HTERT RPE-1 (cell line): Measurements from ENCODE around the gene PHF21B.

Source experiments
- in situ Hi-C: fragments of 300-500 bp; cut with MboI; formaldehyde crosslinking; loops from 4 replicates; pipeline ENCODE4 v1.14.3; 2020; ENCODE audit warnings: low sequenced_read_pairs

PHF21B gene

GRCh38 chr22:44895296-44896055 is 114.3 kb downstream of the PHF21B start:
- in situ Hi-C loops: no loop called here

DNA sequence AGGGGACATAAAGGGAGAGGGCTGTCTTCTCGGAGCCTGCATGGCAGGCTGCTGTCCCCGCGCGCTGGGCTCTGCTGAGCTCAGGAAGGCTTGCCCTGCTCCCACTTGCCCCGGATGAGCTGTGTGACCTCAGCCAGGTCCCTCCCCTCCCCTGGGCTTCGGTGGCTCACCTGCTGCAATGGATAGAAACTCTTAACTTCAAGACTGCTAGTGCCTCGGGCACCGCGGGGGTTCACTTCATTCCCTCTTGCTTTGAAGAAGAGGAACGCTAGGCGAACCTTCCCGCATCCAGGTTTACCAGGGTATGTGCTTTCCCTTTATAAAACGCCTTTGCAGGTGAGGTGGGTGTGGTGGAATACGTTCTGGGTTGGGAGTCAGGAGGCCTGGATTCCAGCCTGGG is 115.0 kb downstream of the PHF21B start:
- in situ Hi-C loops: no loop called here

DNA sequence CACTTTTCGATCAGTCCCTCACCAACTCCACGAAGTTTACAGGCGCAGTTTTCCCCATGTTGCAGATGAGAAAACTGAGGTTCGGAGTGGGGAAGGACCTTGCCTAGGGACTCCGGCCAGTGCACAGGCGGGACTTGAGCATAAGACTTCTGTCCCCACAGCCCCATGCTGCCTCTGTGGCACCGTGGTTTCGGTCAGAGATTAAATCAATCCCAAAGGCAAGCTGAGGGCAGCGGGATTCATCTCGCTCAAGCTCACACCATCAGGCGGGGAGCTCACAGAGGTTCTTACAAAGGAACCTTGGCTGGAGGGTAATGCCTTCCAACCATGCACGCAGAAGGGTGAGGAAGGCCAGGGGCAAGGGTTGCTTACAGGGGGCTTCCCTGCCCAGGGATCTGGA is 115.5 kb downstream of the PHF21B start:
- in situ Hi-C loops: no loop called here

DNA sequence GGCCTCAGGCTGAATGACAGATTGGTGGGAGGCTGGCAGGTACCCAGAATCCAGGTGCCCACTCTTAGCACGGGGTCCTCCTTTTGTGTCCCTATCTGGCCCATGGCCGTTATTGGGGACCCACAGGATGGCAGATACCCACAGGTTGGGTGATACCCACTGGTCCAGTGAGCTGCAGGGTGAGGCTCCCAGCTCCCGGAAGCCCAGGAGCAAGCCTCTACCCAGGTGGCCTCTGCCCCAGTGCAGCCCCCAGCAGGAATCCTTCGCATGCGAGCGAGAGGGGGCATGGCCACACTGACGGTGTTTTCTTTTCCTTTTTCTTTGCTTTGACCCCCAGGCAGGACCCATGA is 116.1 kb downstream of the PHF21B start:
- in situ Hi-C loops: no loop called here

GRCh38 chr22:44892803-44893730 is 116.7 kb downstream of the PHF21B start:
- in situ Hi-C loops: no loop called here

DNA sequence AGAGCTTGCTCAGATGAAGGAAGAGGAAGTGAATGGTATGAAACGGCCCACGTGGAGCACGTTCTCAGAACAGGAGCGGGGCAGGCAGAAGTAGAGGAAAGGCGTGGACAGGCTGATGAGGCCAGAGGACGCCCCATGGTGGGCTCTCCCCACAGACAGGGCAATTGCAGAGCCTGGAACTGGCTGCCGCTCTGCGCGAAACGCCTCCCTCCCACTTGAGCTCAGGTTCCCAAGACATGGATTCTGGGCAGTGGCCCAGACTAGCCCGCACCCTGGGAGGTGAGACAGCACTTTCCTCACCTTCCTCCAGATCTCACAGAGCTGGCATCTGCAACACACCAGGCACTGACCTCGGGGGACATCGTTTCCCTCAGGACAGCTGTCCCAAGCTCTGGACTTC is 117.6 kb downstream of the PHF21B start:
- in situ Hi-C loops: no loop called here

DNA sequence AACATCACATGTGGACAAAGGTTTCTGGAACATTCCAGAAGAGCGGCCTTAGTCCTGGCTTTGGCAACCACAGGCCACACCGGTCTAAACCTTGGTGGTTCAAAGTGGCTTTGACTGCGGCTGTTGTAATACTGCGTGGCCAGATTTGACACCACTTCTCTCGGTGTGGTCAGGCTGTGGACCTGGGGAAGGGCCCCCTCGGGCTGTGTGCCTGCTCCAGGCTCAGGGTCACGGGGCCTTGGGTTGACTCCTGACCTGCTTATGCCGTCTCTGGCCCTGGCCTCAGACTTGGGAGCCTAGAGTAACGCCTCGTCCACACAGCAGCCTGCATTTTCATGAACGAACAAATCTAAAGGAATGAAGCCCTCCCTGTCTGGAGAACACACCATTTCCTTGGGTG is 118.0 kb downstream of the PHF21B start:
- in situ Hi-C loops: no loop called here

DNA sequence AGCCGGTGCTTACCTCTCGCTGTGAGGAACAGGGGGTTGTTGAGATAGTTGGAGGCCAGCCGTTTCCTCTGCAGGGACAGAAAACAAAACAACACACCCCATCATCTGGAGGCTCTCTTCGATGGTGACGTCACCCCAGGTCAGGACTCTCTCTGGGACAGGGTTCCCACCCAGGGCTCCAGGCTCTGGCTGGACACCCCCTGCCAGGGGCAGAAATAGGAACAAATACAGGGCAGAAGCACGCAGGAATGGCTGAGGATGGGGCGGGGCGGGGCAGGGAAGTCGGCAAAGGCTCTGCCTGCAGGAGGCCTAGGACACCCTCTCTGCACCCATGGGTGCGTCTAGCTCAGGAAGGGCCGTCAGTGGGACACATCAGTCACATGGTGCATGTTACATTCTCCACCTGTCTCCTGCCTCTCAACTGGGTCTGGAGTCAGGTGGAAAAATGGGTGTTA is 118.5 kb downstream of the PHF21B start:
- in situ Hi-C loops: no loop called here

DNA sequence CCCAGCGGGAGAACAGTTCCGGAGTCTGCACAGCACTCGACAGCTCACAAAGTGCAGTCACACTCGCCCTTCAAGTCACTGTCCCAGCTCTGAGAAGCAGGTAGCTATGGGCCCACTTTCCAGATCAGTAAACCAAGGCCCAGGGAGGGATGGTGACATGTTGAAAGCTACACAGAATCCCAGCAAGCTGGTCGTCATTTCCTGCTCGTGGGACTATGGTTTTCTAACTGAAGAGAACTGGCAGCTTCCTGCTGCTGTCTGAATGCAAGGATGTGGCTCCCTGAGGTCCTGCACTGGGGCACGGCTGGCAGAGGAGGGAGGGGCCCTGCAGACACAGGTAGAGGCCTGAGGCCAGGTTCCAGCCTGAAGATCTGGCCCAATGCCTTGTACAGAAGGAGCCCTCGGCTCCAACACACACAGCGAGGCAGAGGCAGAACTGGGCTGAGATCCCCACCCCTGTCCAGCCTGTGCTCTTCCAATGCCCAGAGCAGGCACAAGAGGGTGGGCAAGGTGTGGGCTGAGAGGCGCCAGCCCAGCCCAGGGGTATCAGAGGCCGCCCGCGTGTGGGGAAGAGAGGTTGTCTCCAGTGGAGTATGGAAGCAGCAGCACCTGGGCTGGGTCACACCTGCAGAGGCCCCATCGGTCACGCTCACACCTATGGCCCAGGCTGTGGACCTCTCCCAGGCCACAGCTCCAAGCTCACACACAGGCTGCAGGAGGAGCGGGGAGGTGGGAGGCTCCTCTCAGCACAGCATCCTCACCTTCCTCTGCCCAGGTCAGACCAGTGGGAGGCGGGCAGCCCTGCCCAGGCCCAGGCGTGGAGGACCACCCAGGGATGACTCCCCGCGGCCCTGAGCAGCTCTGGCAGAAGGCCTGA is 119.2 kb downstream of the PHF21B start:
- in situ Hi-C loops: no loop called here

DNA sequence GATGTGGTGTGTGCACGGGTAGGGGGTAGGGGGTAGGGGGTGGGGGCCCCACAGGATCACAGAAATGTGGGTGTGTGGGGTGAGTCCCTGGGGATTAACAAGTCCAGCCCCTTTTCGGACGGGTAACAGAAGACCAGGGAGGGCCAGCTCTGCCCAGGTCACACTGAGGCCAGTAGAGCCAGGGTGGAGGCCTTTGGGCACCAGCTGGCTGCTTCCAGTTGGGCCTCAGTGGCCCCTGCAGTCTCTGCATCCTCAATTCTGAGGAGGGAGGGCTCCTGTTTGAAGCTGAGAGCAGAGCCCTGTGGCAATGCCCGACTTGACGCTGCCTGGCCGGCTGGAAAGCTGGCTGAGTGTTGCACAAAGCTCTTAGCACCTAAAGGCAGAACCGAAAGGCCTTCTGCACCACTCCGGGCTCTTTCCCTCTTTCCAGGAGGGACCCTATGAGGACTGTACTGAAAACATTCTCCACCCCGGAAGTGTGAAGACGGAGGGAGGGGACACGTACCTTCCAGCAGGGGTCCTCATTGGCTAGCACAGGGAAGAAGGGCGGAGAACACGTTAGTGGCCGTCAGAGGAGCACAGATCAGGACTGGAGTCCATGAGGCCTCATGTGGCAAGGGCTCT is 120.4 kb downstream of the PHF21B start:
- in situ Hi-C loops: no loop called here

DNA sequence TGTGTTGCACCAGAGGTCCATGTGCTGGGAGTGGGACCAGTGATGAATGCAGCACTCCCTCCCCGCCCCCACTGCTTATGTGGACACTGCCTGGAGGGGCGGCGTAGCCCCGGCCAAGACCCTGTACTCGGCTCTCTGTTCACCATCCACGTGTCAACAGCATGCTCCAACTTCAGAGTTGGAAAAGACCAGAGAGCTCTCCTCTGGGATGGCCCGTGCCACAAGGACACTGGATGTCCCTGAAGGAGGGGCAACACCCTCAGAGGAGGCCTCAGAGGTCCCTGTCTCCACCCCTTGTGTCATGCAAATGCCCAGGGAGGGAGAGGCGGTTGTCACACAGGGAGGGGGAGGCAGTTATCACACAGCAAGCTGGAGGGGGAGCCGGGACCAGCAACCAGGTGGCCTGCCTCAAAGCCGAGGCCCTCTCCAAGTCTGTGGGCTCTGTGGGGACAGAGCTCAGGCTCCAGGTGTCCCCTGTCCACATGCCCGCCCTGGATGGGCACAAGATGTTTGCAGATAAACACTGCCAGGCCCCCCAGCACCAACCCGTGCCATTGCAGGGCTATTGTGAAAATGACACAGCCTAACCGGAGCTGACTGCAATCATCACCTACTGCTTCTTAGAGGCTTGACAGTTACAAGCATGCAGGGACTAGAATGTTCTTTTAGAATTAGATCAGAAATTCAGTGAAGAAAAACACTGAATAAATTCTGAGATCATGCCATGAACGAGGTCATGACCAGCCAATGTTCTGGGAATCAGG is 121.1 kb downstream of the PHF21B start:
- in situ Hi-C loops: no loop called here

- in situ Hi-C loops: no loop called here
Observed at GRCh38 chr22:44887941-44888366, 121.9 kb downstream of the PHF21B start.

- in situ Hi-C loops: no loop called here
Observed at GRCh38 chr22:44885806-44886360, 123.9 kb downstream of the PHF21B start.

GRCh38 chr22:44884968-44885805 is 124.6 kb downstream of the PHF21B start:
- in situ Hi-C loops: no loop called here

GRCh38 chr22:44884562-44884961 is 125.2 kb downstream of the PHF21B start:
- in situ Hi-C loops: no loop called here

DNA sequence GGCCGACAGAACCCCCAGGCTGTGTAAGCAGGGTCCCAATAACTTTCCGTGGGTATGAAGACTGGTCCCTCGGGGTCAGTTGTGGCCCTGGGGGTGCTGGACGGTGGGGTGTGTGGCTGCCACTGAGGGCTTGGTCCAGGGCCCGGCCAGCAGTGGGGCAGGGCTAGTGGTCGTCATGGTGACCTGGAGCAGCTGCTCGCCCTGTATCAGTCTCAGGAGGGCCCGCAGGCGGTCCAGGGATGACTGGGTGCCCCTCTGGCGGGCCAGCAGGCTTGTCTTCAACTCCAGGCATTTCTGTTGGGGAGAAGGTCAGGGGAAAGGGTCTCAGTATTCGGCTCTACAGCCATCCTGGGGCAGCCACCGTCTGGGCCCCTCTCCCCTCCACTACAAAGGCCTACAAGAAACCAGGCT is 126.8 kb downstream of the PHF21B start:
- in situ Hi-C loops: no loop called here

GRCh38 chr22:44882226-44882905 is 127.4 kb downstream of the PHF21B start:
- in situ Hi-C loops: no loop called here

- in situ Hi-C loops: no loop called here
Observed at GRCh38 chr22:44881624-44882023, 128.2 kb downstream of the PHF21B start.
